HepG2 (cell line): ENCODE results near the gene ST6GALNAC2. TPM values are rescaled to one million over a fixed set of nuclear protein-coding genes. Genes with fewer than 3 reads are reported as not detected.

Source experiments
- DPF2 ChIP-seq: sonication (generic); formaldehyde crosslinking; IDR thresholded peaks from 2 replicates; pipeline ENCODE4 v1.4.0; 2020; ENCODE audit warnings: mild to moderate bottlenecking, low read depth, missing genetic modification reagents, borderline replicate concordance
- DZIP1 ChIP-seq: sonication (generic); formaldehyde crosslinking; IDR thresholded peaks from 2 replicates; pipeline ENCODE4 v1.5.0; 2020; ENCODE audit warnings: mild to moderate bottlenecking, missing genetic modification reagents
- FOXA3 ChIP-seq: IDR thresholded peaks from 2 replicates; pipeline ENCODE4 v1.6.1; 2016; ENCODE audit warnings: missing genetic modification reagents, missing compliant biosample characterization
- GFI1 ChIP-seq: sonication (generic); formaldehyde crosslinking; IDR thresholded peaks from 2 replicates; pipeline ENCODE4 v1.5.0; 2020; ENCODE audit warnings: missing genetic modification reagents, mild to moderate bottlenecking, borderline replicate concordance
- HNF4G ChIP-seq, 2 experiments: sonication (generic) in 1 of 2; formaldehyde crosslinking in 1 of 2; IDR thresholded peaks; 2 replicates each; pipeline versions ENCODE4 v1.4.0 to v1.6.1; 2011 to 2020; ENCODE audit warnings: borderline replicate concordance in 2 of 2, low read depth in 2 of 2, mild to moderate bottlenecking in 2 of 2, low read length in 1 of 2, missing genetic modification reagents in 1 of 2, moderate library complexity in 1 of 2
- NFE2 ChIP-seq: sonication (generic); formaldehyde crosslinking; IDR thresholded peaks from 2 replicates; pipeline ENCODE4 v1.4.0; 2020; ENCODE audit warnings: missing genetic modification reagents
- PBX3 ChIP-seq: sonication (generic); formaldehyde crosslinking; IDR thresholded peaks from 2 replicates; pipeline ENCODE4 v1.8.1; 2023; ENCODE audit warnings: missing genetic modification reagents, inconsistent platforms, borderline replicate concordance
- ZMYM3 ChIP-seq: sonication (generic); formaldehyde crosslinking; IDR thresholded peaks from 2 replicates; pipeline ENCODE4 v1.5.1; 2020; ENCODE audit warnings: mild to moderate bottlenecking, missing genetic modification reagents
- ZNF274 ChIP-seq: sonication (generic); formaldehyde crosslinking; IDR thresholded peaks from 2 replicates; pipeline ENCODE4 v1.5.1; 2020; ENCODE audit warnings: mild to moderate bottlenecking, missing genetic modification reagents
- ZNF572 ChIP-seq: sonication (generic); formaldehyde crosslinking; IDR thresholded peaks from 2 replicates; pipeline ENCODE4 v1.5.1; 2020; ENCODE audit warnings: mild to moderate bottlenecking, missing genetic modification reagents
- ZNF644 ChIP-seq: IDR thresholded peaks from 2 replicates; pipeline ENCODE4 v1.6.1; 2016; ENCODE audit warnings: low read depth
- ZNF672 ChIP-seq: sonication (generic); formaldehyde crosslinking; IDR thresholded peaks from 2 replicates; pipeline ENCODE4 v1.8.1; 2022; ENCODE audit warnings: missing genetic modification reagents
- polyA plus RNA-seq, 8 experiments: library from polyadenylated mRNA; depleted of rRNA in 3 of 8; stranded (reverse) in 7 of 8; unstranded in 1 of 8; fragments of >200 nt; fragmentation: Illumina TruSeq in 4 of 8; extraction: Trizol in 4 of 8; gene quantifications; 2 replicates each; pipeline versions ENCODE4 v1.2.1 to v1.2.3, GENCODE V29; 2011 to 2016; ENCODE audit warnings: low read depth in 4 of 8, missing spikeins in 1 of 8, mixed read lengths in 1 of 8; ENCODE audit not compliant: insufficient read depth in 1 of 8
- total RNA-seq, 5 experiments: library from RNA; depleted of rRNA; stranded (reverse); fragments of >200 nt; fragmentation: Illumina TruSeq; extraction: Trizol; gene quantifications; 2 replicates each; pipeline ENCODE4 v1.2.3, GENCODE V29; 2016; ENCODE audit warnings: low read depth in 1 of 5
- TF ChIP-seq, protein P1 (sequence below): sonication (generic); formaldehyde crosslinking; IDR thresholded peaks from 2 replicates; pipeline ENCODE4 v1.5.1; 2020; ENCODE audit warnings: missing genetic modification reagents, mild to moderate bottlenecking, borderline replicate concordance
- TF ChIP-seq, protein P2 (sequence below): sonication (generic); formaldehyde crosslinking; IDR thresholded peaks from 2 replicates; pipeline ENCODE4 v1.5.1; 2020; ENCODE audit warnings: mild to moderate bottlenecking, missing genetic modification reagents, borderline replicate concordance

Gene ST6GALNAC2
- total and polyA plus RNA-seq, 2 of the 13 experiments (the other 11 are each of a cell fraction or from before 2014, with no cell fraction given), result 0.12 to 0.49 TPM

GRCh38 chr17:76633628-76634328 is 48.1 kb upstream of the ST6GALNAC2 start (continued):
- 0 out of 2 replicates have a peak, but pooled peaks have one; percentile 21 for TF ChIP-seq HNF4G (IDR thresholded peaks at IDR 0.05; ENCODE audit: borderline replicate concordance, low read depth, low read length)
- no peak for TF ChIP-seq HNF4G (CRISPR knock-in tag; IDR thresholded peaks at IDR 0.05; ENCODE audit: borderline replicate concordance, low read depth)
- no peak for TF ChIP-seq ZNF572 (CRISPR knock-in tag)
- TF ChIP-seq ZMYM3 (CRISPR knock-in tag), result peak; percentile 10; the same call in 1 of the 2 replicates
- no peak for TF ChIP-seq ZNF672 (CRISPR knock-in tag)
- TF ChIP-seq, protein P1, sequence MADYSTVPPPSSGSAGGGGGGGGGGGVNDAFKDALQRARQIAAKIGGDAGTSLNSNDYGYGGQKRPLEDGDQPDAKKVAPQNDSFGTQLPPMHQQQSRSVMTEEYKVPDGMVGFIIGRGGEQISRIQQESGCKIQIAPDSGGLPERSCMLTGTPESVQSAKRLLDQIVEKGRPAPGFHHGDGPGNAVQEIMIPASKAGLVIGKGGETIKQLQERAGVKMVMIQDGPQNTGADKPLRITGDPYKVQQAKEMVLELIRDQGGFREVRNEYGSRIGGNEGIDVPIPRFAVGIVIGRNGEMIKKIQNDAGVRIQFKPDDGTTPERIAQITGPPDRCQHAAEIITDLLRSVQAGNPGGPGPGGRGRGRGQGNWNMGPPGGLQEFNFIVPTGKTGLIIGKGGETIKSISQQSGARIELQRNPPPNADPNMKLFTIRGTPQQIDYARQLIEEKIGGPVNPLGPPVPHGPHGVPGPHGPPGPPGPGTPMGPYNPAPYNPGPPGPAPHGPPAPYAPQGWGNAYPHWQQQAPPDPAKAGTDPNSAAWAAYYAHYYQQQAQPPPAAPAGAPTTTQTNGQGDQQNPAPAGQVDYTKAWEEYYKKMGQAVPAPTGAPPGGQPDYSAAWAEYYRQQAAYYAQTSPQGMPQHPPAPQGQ (CRISPR knock-in tag), result no peak
- TF ChIP-seq GFI1 (CRISPR knock-in tag), result no peak
- no peak for TF ChIP-seq ZNF274 (CRISPR knock-in tag)
- TF ChIP-seq DPF2 (CRISPR knock-in tag), result no peak
- TF ChIP-seq, protein P2, sequence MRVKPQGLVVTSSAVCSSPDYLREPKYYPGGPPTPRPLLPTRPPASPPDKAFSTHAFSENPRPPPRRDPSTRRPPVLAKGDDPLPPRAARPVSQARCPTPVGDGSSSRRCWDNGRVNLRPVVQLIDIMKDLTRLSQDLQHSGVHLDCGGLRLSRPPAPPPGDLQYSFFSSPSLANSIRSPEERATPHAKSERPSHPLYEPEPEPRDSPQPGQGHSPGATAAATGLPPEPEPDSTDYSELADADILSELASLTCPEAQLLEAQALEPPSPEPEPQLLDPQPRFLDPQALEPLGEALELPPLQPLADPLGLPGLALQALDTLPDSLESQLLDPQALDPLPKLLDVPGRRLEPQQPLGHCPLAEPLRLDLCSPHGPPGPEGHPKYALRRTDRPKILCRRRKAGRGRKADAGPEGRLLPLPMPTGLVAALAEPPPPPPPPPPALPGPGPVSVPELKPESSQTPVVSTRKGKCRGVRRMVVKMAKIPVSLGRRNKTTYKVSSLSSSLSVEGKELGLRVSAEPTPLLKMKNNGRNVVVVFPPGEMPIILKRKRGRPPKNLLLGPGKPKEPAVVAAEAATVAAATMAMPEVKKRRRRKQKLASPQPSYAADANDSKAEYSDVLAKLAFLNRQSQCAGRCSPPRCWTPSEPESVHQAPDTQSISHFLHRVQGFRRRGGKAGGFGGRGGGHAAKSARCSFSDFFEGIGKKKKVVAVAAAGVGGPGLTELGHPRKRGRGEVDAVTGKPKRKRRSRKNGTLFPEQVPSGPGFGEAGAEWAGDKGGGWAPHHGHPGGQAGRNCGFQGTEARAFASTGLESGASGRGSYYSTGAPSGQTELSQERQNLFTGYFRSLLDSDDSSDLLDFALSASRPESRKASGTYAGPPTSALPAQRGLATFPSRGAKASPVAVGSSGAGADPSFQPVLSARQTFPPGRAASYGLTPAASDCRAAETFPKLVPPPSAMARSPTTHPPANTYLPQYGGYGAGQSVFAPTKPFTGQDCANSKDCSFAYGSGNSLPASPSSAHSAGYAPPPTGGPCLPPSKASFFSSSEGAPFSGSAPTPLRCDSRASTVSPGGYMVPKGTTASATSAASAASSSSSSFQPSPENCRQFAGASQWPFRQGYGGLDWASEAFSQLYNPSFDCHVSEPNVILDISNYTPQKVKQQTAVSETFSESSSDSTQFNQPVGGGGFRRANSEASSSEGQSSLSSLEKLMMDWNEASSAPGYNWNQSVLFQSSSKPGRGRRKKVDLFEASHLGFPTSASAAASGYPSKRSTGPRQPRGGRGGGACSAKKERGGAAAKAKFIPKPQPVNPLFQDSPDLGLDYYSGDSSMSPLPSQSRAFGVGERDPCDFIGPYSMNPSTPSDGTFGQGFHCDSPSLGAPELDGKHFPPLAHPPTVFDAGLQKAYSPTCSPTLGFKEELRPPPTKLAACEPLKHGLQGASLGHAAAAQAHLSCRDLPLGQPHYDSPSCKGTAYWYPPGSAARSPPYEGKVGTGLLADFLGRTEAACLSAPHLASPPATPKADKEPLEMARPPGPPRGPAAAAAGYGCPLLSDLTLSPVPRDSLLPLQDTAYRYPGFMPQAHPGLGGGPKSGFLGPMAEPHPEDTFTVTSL (CRISPR knock-in tag), result 0 out of 2 replicates have a peak, but pooled peaks have one; percentile 13
- TF ChIP-seq ZNF644 (CRISPR knock-in tag), result 0 out of 2 replicates have a peak, but pooled peaks have one; percentile 38
- TF ChIP-seq NFE2, result no peak
- TF ChIP-seq DZIP1, result no peak
- TF ChIP-seq FOXA3 (CRISPR knock-in tag), result 0 out of 2 replicates have a peak, but pooled peaks have one; percentile 6
- TF ChIP-seq PBX3 (CRISPR knock-in tag), result no peak
